ENCODE measurements around the gene TSPAN1. TPM values are rescaled to one million over a fixed set of nuclear protein-coding genes. Genes with fewer than 3 reads are reported as not detected.

Gene TSPAN1
- polyA plus RNA-seq, 1 of the 3 experiments (the other 2 are of a cell fraction) = 12.2 TPM

DNA sequence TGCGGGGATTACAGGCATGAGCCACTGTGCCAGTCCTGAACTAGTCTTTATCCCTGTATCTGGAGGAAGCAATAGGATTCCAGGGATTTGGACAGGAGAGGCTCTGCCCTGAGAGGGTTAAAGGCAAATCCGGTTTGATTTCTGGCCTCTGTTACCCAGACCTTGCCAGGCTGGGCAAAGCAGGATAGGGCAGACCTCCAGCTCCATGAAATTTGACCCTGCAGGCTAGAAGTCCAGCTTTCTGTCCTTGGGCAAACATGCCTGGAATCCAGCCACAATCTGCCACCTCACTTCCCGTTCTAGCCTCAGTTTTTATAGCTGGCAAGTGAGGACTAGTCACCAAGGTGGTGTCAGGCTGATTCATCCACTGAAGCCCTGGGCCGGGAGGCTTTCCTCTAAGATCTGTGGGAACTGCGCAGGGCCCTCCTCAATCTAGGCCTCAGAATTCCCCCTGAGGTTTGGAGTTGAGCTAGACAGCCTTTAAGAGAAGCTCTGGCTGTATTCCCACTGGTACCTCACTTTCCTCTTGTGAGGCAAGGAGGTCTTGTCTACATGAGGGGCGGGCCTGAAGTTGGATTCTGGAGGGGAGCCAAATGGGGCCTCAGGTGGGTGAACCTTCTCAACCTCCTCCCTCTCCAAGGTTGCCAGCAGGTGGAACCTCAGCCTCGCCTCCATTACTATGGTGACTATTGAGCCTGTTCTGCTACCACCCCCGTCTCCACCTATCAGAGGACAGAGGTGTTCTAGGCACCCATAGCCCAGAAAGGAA lies 8.4 kb downstream of the TSPAN1 start (continued):
- no peak for TF ChIP-seq MEF2A (IDR thresholded peaks at IDR 0.05; ENCODE audit: borderline replicate concordance, low read depth)
- TF ChIP-seq, protein P1, sequence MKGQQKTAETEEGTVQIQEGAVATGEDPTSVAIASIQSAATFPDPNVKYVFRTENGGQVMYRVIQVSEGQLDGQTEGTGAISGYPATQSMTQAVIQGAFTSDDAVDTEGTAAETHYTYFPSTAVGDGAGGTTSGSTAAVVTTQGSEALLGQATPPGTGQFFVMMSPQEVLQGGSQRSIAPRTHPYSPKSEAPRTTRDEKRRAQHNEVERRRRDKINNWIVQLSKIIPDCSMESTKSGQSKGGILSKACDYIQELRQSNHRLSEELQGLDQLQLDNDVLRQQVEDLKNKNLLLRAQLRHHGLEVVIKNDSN (IDR thresholded peaks at IDR 0.05; ENCODE audit: borderline replicate concordance, low read depth) = no peak
- TF ChIP-seq SMC3 (IDR thresholded peaks at IDR 0.05; ENCODE audit: low read depth, low read length) = no peak
- no peak for TF ChIP-seq GATA2 (CRISPR knock-in tag; IDR thresholded peaks at IDR 0.05)
- TF ChIP-seq RXRA (IDR thresholded peaks at IDR 0.05; ENCODE audit: borderline replicate concordance, low read depth) = peak; percentile 87; the same call in 1 of the 2 replicates
- peak; percentile 85; the same call in 1 of the 2 replicates for TF ChIP-seq POLR2AphosphoS5 (IDR thresholded peaks at IDR 0.05; ENCODE audit: low read depth, low read length)
- TF ChIP-seq NRF1 (IDR thresholded peaks at IDR 0.05; ENCODE audit: low read depth, low read length) = peak; percentile 38; the same call in 1 of the 2 replicates
- TF ChIP-seq EZH2phosphoT487 (IDR thresholded peaks at IDR 0.05; ENCODE audit: borderline replicate concordance, low read depth) = no peak
- no peak for TF ChIP-seq RFX5 (IDR thresholded peaks at IDR 0.05; ENCODE audit: low read length)
- peak; percentile 49; the same call in 1 of the 2 replicates for TF ChIP-seq GABPA (IDR thresholded peaks at IDR 0.05; ENCODE audit: low read depth)
- peak; percentile 21 to 78; a peak in 2 of 4 replicates for TF ChIP-seq EP300 (IDR thresholded peaks at IDR 0.05; ENCODE audit: borderline replicate concordance in 1 of 2, low read depth in 1 of 2, low read length in 1 of 2)
- TF ChIP-seq FOXJ3 (CRISPR knock-in tag; IDR thresholded peaks at IDR 0.05) = no peak

DNA sequence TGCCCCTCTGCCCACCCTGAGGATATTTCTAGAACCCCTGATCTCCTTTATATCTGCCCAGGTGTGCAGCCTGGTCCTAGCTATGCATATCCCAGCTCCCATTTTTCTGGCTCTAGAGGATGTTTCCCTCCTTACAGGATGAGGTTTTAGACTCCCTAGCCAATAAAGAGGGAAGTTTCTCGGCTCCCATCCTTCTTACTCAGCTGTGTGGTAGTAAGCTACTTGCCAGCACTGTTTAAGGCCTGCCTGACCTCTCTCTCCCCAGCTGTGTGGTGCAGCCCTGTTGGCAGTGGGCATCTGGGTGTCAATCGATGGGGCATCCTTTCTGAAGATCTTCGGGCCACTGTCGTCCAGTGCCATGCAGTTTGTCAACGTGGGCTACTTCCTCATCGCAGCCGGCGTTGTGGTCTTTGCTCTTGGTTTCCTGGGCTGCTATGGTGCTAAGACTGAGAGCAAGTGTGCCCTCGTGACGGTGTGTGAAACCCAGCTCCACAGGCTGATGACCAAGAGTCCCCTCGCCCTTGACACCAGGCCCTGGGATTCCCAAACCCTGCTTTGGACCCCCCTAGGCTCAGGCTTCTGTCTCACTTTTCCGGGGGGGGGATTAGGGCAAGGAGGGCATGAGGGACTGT lies 9.2 kb downstream of the TSPAN1 start:
- Histone ChIP-seq H3K79me2 (ENCODE audit: insufficient read depth) (no peaks in the 10 kb centered on the region), H3K9me3 (no peaks in the 10 kb centered on the region), H2AFZ (ENCODE audit: low read depth) (no peak overlapping the region), H3K27me3 (ENCODE audit: insufficient read depth) (no peaks in the 10 kb centered on the region), H3K4me3 (ENCODE audit: low read depth in 2 of 2, low read length in 1 of 2) (no peak overlapping the region), H3K9ac (peak overlapping the region; percentile 64), H3F3A (replicated peaks; ENCODE audit: insufficient read depth) (peaks cover 21% of the 10 kb centered on the region), H3K27ac (ENCODE audit: low read depth in 2 of 2, low read length in 1 of 2) (peak overlapping the region; percentile 83 to 97), H3K9me2 (no peaks in the 10 kb centered on the region), H3K4me1 (ENCODE audit: control insufficient read depth in 1 of 2, insufficient read depth in 2 of 2, low read depth in 1 of 2, low read length in 1 of 2) (peaks cover 26 to 28% of the 10 kb centered on the region in 2 experiments; a peak in 3 of 4 replicates), H4K20me1 (ENCODE audit: insufficient read depth) (no peaks in the 10 kb centered on the region), H3K36me3 (replicated peaks in 1 of 2; ENCODE audit: control insufficient read depth in 1 of 2, insufficient read depth in 2 of 2, low read length in 1 of 2) (peaks cover 3 to 17% of the 10 kb centered on the region in 2 experiments), H3K4me2 (peak overlapping the region; percentile 37)
- ChIA-PET CTCF (interaction anchor here (1.3 to 5.0 kb wide), 2 partner anchors 40 to 148 kb away, joined by 5 to 57 read pairs; no protein-coding TSS in a partner anchor), POLR2A (no interaction called here)
- no peak for DNase-seq
- 85% methylated on average over 11 of the region's 12 CpGs for WGBS (ENCODE audit: low lambda C conversion rate)
- TF ChIP-seq, protein P2, sequence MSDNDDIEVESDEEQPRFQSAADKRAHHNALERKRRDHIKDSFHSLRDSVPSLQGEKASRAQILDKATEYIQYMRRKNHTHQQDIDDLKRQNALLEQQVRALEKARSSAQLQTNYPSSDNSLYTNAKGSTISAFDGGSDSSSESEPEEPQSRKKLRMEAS (IDR thresholded peaks at IDR 0.05; ENCODE audit: low read depth) = no peak
- no peak for TF ChIP-seq FOXJ3 (CRISPR knock-in tag; IDR thresholded peaks at IDR 0.05)
- TF ChIP-seq, protein P3, sequence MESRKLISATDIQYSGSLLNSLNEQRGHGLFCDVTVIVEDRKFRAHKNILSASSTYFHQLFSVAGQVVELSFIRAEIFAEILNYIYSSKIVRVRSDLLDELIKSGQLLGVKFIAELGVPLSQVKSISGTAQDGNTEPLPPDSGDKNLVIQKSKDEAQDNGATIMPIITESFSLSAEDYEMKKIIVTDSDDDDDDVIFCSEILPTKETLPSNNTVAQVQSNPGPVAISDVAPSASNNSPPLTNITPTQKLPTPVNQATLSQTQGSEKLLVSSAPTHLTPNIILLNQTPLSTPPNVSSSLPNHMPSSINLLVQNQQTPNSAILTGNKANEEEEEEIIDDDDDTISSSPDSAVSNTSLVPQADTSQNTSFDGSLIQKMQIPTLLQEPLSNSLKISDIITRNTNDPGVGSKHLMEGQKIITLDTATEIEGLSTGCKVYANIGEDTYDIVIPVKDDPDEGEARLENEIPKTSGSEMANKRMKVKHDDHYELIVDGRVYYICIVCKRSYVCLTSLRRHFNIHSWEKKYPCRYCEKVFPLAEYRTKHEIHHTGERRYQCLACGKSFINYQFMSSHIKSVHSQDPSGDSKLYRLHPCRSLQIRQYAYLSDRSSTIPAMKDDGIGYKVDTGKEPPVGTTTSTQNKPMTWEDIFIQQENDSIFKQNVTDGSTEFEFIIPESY (IDR thresholded peaks at IDR 0.05; ENCODE audit: borderline replicate concordance, low read depth) = no peak
- no peak for TF ChIP-seq SIN3A (IDR thresholded peaks at IDR 0.05; ENCODE audit: borderline replicate concordance, low read depth, low read length)
- TF ChIP-seq, protein P4, sequence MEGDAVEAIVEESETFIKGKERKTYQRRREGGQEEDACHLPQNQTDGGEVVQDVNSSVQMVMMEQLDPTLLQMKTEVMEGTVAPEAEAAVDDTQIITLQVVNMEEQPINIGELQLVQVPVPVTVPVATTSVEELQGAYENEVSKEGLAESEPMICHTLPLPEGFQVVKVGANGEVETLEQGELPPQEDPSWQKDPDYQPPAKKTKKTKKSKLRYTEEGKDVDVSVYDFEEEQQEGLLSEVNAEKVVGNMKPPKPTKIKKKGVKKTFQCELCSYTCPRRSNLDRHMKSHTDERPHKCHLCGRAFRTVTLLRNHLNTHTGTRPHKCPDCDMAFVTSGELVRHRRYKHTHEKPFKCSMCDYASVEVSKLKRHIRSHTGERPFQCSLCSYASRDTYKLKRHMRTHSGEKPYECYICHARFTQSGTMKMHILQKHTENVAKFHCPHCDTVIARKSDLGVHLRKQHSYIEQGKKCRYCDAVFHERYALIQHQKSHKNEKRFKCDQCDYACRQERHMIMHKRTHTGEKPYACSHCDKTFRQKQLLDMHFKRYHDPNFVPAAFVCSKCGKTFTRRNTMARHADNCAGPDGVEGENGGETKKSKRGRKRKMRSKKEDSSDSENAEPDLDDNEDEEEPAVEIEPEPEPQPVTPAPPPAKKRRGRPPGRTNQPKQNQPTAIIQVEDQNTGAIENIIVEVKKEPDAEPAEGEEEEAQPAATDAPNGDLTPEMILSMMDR (IDR thresholded peaks at IDR 0.05) = no peak
- TF ChIP-seq, protein P1 (IDR thresholded peaks at IDR 0.05; ENCODE audit: borderline replicate concordance, low read depth) = no peak
- TF ChIP-seq RXRA (IDR thresholded peaks at IDR 0.05; ENCODE audit: borderline replicate concordance, low read depth) = no peak
- TF ChIP-seq FOSL2 (IDR thresholded peaks at IDR 0.05; ENCODE audit: borderline replicate concordance, low read depth) = no peak
- no peak for TF ChIP-seq EZH2phosphoT487 (IDR thresholded peaks at IDR 0.05; ENCODE audit: borderline replicate concordance, low read depth)
- TF ChIP-seq GATA2 (CRISPR knock-in tag; IDR thresholded peaks at IDR 0.05) = no peak
- TF ChIP-seq CHD2 (IDR thresholded peaks at IDR 0.05; ENCODE audit: low read length, partially characterized antibody) = no peak
- no peak for TF ChIP-seq NFIC (IDR thresholded peaks at IDR 0.05; ENCODE audit: borderline replicate concordance)
- no peak for TF ChIP-seq TCF12 (IDR thresholded peaks at IDR 0.05)
- TF ChIP-seq GABPA (IDR thresholded peaks at IDR 0.05; ENCODE audit: low read depth) = no peak
- TF ChIP-seq MEF2A (IDR thresholded peaks at IDR 0.05; ENCODE audit: borderline replicate concordance, low read depth) = no peak
- TF ChIP-seq EP300 (IDR thresholded peaks at IDR 0.05; ENCODE audit: borderline replicate concordance in 1 of 2, low read depth in 1 of 2, low read length in 1 of 2) = no peak
- TF ChIP-seq, protein P5, sequence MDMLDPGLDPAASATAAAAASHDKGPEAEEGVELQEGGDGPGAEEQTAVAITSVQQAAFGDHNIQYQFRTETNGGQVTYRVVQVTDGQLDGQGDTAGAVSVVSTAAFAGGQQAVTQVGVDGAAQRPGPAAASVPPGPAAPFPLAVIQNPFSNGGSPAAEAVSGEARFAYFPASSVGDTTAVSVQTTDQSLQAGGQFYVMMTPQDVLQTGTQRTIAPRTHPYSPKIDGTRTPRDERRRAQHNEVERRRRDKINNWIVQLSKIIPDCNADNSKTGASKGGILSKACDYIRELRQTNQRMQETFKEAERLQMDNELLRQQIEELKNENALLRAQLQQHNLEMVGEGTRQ (IDR thresholded peaks at IDR 0.05; ENCODE audit: borderline replicate concordance, low read depth, low read length) = no peak
